Uterus (tissue), 4 donors: ENCODE data around the gene KRTAP10-8. TPM values are rescaled to one million over a fixed set of nuclear protein-coding genes. Genes with fewer than 3 reads are reported as not detected.
"Not testable (repeated sequence)": the region's sequence is repeated elsewhere in the genome, so short reads cannot be mapped to it uniquely, and the experiment has no call there.

Experiments
- DNase-seq, 2 donors: peaks; one replicate each; pipeline ENCODE4 v3.0.0-alpha.2; 2019 to 2020
- H3K27ac ChIP-seq, 2 donors: fragments of 200-600 bp; sonication (generic); 1 replicate in 1 of 2; 2 replicates in 1 of 2; pipeline ENCODE4 v1.5.1; 2016 to 2018
- H3K27me3 ChIP-seq, 2 donors: fragments of 200-600 bp; sonication (generic); one replicate each; pipeline ENCODE4 v1.5.1; 2018 to 2019; ENCODE audit warnings: control low read depth in 1 of 2
- H3K36me3 ChIP-seq, 2 donors: fragments of 200-600 bp; sonication (generic); one replicate each; pipeline ENCODE4 v1.5.1; 2019; ENCODE audit warnings: control low read depth in 1 of 2
- H3K4me1 ChIP-seq, 2 donors: fragments of 200-600 bp; sonication (generic); one replicate each; pipeline ENCODE4 v1.5.1; 2018 to 2019; ENCODE audit warnings: control low read depth in 1 of 2
- H3K4me3 ChIP-seq, 2 donors: fragments of 200-600 bp; sonication (generic); 1 replicate in 1 of 2; 2 replicates in 1 of 2; pipeline ENCODE4 v1.5.1; 2018 to 2019; ENCODE audit warnings: mild to moderate bottlenecking in 1 of 2
- H3K9me3 ChIP-seq, 2 donors: fragments of 200-600 bp; sonication (generic); one replicate each; pipeline ENCODE4 v1.5.1; 2019; ENCODE audit warnings: control low read depth in 1 of 2
- CTCF ChIP-seq, 4 experiments: fragments of 200-600 bp in 2 of 4; fragments of 450-650 bp in 2 of 4; sonication (generic) in 2 of 4; IDR thresholded peaks; one replicate each; pipeline ENCODE4 v1.5.1; 2016 to 2019; ENCODE audit warnings: antibody characterized with exemption in 4 of 4, mild to moderate bottlenecking in 2 of 4, moderate library complexity in 1 of 4
- POLR2A ChIP-seq, 2 donors: fragments of 450-650 bp; IDR thresholded peaks; one replicate each; pipeline ENCODE4 v1.6.1; 2016; ENCODE audit warnings: antibody characterized with exemption in 2 of 2, mild to moderate bottlenecking in 1 of 2, moderate library complexity in 1 of 2
- intact Hi-C: fragments of 100-400 bp; cut with DNase I; formaldehyde crosslinking; loops from one replicate; pipeline ENCODE4 v1.15.1; 2023; ENCODE audit warnings: low total_unique reads
- total RNA-seq, 4 donors: library from RNA; depleted of rRNA in 3 of 4; stranded (reverse); fragments of >200 nt in 3 of 4; gene quantifications; one replicate each; pipeline versions ENCODE4 v1.1.0 to v1.2.4, GENCODE V29; 2014 to 2023
- donor health status: DM: yes; HTN: yes; CAD: no.

The KRTAP10-8 gene
- total RNA-seq, 4 donors from 2014 or later: not detected

- intact Hi-C loops: no loop called here
- no peaks in the 10 kb centered on the region for H3K27me3 ChIP-seq
Observed at GRCh38 chr21:44640761-44641160, 28.9 kb downstream of the KRTAP10-8 start.

DNA sequence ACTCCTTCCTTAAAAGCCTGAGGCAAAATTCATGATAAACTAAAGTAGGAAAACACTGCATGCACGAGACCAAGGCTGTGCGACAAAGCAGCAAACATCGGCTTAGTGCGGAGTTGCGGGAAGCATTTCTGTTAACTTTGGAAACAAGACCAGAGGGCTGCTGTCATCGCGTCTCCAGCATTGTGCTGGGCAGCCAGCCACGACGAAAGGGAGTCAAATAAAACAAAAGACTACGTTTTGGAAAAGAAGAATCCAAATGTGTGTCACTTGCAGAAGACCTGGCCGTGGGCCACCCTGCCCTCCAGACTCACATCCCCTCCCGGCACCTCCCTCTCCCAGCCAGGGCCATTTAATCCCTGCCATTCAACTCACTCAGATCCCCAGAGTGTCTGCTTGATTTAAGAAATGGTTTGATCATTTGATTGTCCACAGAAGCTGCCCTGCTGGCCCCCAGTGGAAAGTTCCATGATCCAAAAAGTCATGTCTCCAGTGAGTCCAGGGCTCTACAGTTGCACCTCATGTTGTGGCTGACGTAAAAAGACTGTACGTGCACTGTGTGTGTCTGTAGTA, 31.9 kb downstream of the KRTAP10-8 start:
- no peak for DNase-seq
- Histone ChIP-seq H3K36me3 (no peaks in the 10 kb centered on the region), H3K9me3 (no peaks in the 10 kb centered on the region), H3K4me1 (no peaks in the 10 kb centered on the region), H3K27me3 (no peaks in the 10 kb centered on the region), H3K4me3 (no peak overlapping the region), H3K27ac (no peak overlapping the region)
- intact Hi-C loops: no loop called here
- no peak for TF ChIP-seq POLR2A (IDR thresholded peaks at IDR 0.05)
- TF ChIP-seq CTCF (IDR thresholded peaks at IDR 0.05): no peak

More at GRCh38 chr21:44640761-44641160, 28.9 kb downstream of the KRTAP10-8 start:
- Histone ChIP-seq H3K36me3 (no peaks in the 10 kb centered on the region), H3K4me3 (no peak overlapping the region), H3K27ac (no peak overlapping the region), H3K9me3 (no peaks in the 10 kb centered on the region), H3K4me1 (no peaks in the 10 kb centered on the region)
- TF ChIP-seq CTCF (IDR thresholded peaks at IDR 0.05) (no peak), POLR2A (IDR thresholded peaks at IDR 0.05) (no peak)
- no peak for DNase-seq

GRCh38 chr21:44644878-44645277, 33.0 kb downstream of the KRTAP10-8 start:
- H3K9me3 ChIP-seq: no peaks in the 10 kb centered on the region
- no peak overlapping the region for H3K27ac ChIP-seq
- H3K4me3 ChIP-seq: no peak overlapping the region
- intact Hi-C loops: no loop called here
- H3K36me3 ChIP-seq: no peaks in the 10 kb centered on the region
- TF ChIP-seq POLR2A (IDR thresholded peaks at IDR 0.05) (no peak), CTCF (IDR thresholded peaks at IDR 0.05) (no peak)
- H3K27me3 ChIP-seq: no peaks in the 10 kb centered on the region
- no peaks in the 10 kb centered on the region for H3K4me1 ChIP-seq
- no peak for DNase-seq

DNA sequence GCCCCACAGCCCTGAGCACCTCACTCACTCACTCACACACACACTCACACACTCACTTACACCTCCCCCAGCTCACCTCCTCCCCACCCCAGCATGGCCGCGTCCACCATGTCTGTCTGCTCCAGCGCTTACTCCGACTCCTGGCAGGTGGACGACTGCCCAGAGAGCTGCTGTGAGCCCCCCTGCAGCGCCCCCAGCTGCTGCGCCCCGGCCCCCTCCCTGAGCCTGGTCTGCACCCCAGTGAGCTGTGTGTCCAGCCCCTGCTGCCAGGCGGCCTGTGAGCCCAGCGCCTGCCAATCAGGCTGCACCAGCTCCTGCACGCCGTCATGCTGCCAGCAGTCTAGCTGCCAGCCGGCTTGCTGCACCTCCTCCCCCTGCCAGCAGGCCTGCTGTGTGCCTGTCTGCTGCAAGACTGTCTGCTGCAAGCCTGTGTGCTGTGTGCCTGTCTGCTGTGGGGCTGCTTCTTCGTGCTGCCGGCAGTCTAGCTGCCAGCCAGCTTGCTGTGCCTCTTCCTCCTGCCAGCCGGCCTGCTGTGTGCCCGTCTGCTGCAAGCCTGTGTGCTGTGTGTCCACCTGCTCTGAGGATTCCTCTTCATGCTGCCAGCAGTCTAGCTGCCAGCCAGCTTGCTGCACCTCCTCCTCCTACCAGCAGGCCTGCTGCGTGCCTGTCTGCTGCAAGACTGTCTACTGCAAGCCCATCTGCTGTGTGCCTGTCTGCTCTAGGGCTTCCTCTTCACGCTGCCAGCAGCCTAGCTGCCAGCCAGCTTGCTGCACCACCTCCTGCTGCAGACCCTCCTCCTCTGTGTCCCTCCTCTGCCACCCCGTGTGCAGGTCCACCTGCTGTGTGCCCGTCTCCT, 34.7 kb downstream of the KRTAP10-8 start, which contains the start of gene KRTAP10-11:
KRTAP10-11 (plus strand) TSS at position 49 of the 856 bp plus-strand sequence; CDS start at position 94, 45 bp downstream.
- H3K36me3 ChIP-seq, intact Hi-C loops, H3K4me3 ChIP-seq, H3K27ac ChIP-seq, H3K27me3 ChIP-seq, DNase-seq, H3K9me3 ChIP-seq, H3K4me1 ChIP-seq: not testable (repeated sequence)

GRCh38 chr21:44647222-44647552, 35.3 kb downstream of the KRTAP10-8 start:
- H3K27ac ChIP-seq: no peak overlapping the region
- intact Hi-C loops: no loop called here
- no peaks in the 10 kb centered on the region for H3K9me3 ChIP-seq
- H3K4me1 ChIP-seq: no peaks in the 10 kb centered on the region
- no peak for DNase-seq
- no peaks in the 10 kb centered on the region for H3K27me3 ChIP-seq
- no peaks in the 10 kb centered on the region for H3K36me3 ChIP-seq
- H3K4me3 ChIP-seq: no peak overlapping the region
- no peak for TF ChIP-seq POLR2A (IDR thresholded peaks at IDR 0.05)
- TF ChIP-seq CTCF (IDR thresholded peaks at IDR 0.05): no peak
